HepG2 (cell line): Measurements from ENCODE around the gene ZNF146. TPM values are rescaled to one million over a fixed set of nuclear protein-coding genes. Genes with fewer than 3 reads are reported as not detected.

Experiments
- ATAC-seq: fragments of 200-7000 bp; cut with Tn5 transposase; 3 replicates; pipeline ENCODE4 v1.9.1; 2020; ENCODE audit warnings: mild to moderate bottlenecking, moderate library complexity
- BruUV-seq: library from RNA; stranded (reverse); fragments of 400-500 nt; replicated peaks from 2 replicates; lab custom pipeline; 2021; lab: Mats Ljungman, UMichigan
- CTCF ChIA-PET: fragments of 300-600 bp; formaldehyde crosslinking; extraction: SDS; loops from one replicate; lab custom pipeline; 2021; ENCODE audit warnings: low total read pairs, inconsistent platforms, low intra/inter-chr PET ratio; lab: Yijun Ruan, JAX
- POLR2A ChIA-PET: fragments of 350-600 bp; sonication (Branson Sonifier 250); formaldehyde crosslinking; loops from one replicate; lab custom pipeline; 2020; ENCODE audit warnings: antibody characterized with exemption, inconsistent platforms; lab: Yijun Ruan, JAX
- DNase-seq: peaks from one replicate; pipeline ENCODE4 v3.0.0-alpha.2; 2015; ENCODE audit warnings: low spot score
- FAIRE-seq: peaks from 3 replicates; lab custom pipeline; 2011; peaks lifted over from hg19 to GRCh38; lab: Jason Lieb, UNC
- H2AFZ ChIP-seq: one replicate; pipeline ENCODE4 v1.6.1; 2011; ENCODE audit warnings: low read length, inconsistent platforms
- H3K27ac ChIP-seq: fragments of 300-600 bp; 3 replicates; pipeline ENCODE4 v1.8.0; 2011; ENCODE audit warnings: mixed run types, mild to moderate bottlenecking, mixed read lengths, low read length, inconsistent platforms; ENCODE audit not compliant: insufficient read depth; ENCODE audit errors: extremely low read length
- H3K27me3 ChIP-seq, 2 experiments: fragments of 200-600 bp in 1 of 2; 2 replicates in 1 of 2; 3 replicates in 1 of 2; pipeline versions ENCODE4 v1.6.0 to v1.8.0; 2011; ENCODE audit warnings: low read length in 2 of 2, mild to moderate bottlenecking in 2 of 2, moderate library complexity in 2 of 2, inconsistent platforms in 1 of 2; ENCODE audit not compliant: insufficient read depth in 2 of 2, control insufficient read depth in 1 of 2
- H3K36me3 ChIP-seq, 2 experiments: fragments of 200-600 bp in 1 of 2; replicated peaks in 1 of 2; 2 replicates in 1 of 2; 3 replicates in 1 of 2; pipeline versions ENCODE4 v1.5.1 to v1.8.0; 2011; ENCODE audit warnings: low read length in 2 of 2, inconsistent platforms in 1 of 2; ENCODE audit not compliant: insufficient read depth in 2 of 2, control insufficient read depth in 1 of 2
- H3K4me1 ChIP-seq: 2 replicates; pipeline ENCODE4 v1.5.1; 2012; ENCODE audit warnings: low read length, inconsistent platforms; ENCODE audit not compliant: insufficient read depth
- H3K4me2 ChIP-seq: 2 replicates; pipeline ENCODE4 v1.6.0; 2011; ENCODE audit warnings: low read depth, low read length, inconsistent platforms
- H3K4me3 ChIP-seq, 3 experiments: fragments of 200-600 bp in 1 of 3; sonication (generic), shearing (Covaris generic) in 1 of 3; replicated peaks in 1 of 3; 2 replicates each; pipeline ENCODE4 v1.5.1; 2011 to 2016; ENCODE audit warnings: low read length in 3 of 3, inconsistent platforms in 2 of 3, low read depth in 2 of 3, mild to moderate bottlenecking in 2 of 3, control low read depth in 1 of 3, mixed read lengths in 1 of 3; ENCODE audit not compliant: insufficient read depth in 1 of 3
- H3K79me2 ChIP-seq: one replicate; pipeline ENCODE4 v1.6.1; 2011; ENCODE audit warnings: low read length, inconsistent platforms; ENCODE audit not compliant: insufficient read depth
- H3K9ac ChIP-seq: 2 replicates; pipeline ENCODE4 v1.6.0; 2011; ENCODE audit warnings: mild to moderate bottlenecking, low read depth, low read length, inconsistent platforms; ENCODE audit not compliant: insufficient read depth
- H3K9me3 ChIP-seq: 2 replicates; pipeline ENCODE4 v1.5.1; 2012; ENCODE audit warnings: mild to moderate bottlenecking, low read length
- H4K20me1 ChIP-seq: 2 replicates; pipeline ENCODE4 v1.6.0; 2011; ENCODE audit warnings: inconsistent platforms, mild to moderate bottlenecking, low read length, moderate library complexity; ENCODE audit not compliant: insufficient read depth
- CHCHD3 ChIP-seq: sonication (generic); formaldehyde crosslinking; IDR thresholded peaks from 2 replicates; pipeline ENCODE4 v1.8.0; 2022; ENCODE audit warnings: mild to moderate bottlenecking, missing genetic modification reagents, moderate library complexity
- DBP ChIP-seq: sonication (generic); formaldehyde crosslinking; IDR thresholded peaks from 2 replicates; pipeline ENCODE4 v1.4.0; 2020; ENCODE audit warnings: missing genetic modification reagents; ENCODE audit errors: not compliant biosample characterization
- EEA1 ChIP-seq: sonication (generic); formaldehyde crosslinking; IDR thresholded peaks from 2 replicates; pipeline ENCODE4 v1.5.1; 2020; ENCODE audit warnings: mild to moderate bottlenecking, missing genetic modification reagents, borderline replicate concordance
- ELF4 ChIP-seq: sonication (generic); formaldehyde crosslinking; IDR thresholded peaks from 2 replicates; pipeline ENCODE4 v1.5.0; 2020; ENCODE audit warnings: missing genetic modification reagents, mild to moderate bottlenecking, moderate library complexity, borderline replicate concordance
- IRF9 ChIP-seq: sonication (generic); formaldehyde crosslinking; IDR thresholded peaks from 2 replicates; pipeline ENCODE4 v1.8.0; 2022; ENCODE audit warnings: missing genetic modification reagents, mild to moderate bottlenecking, borderline replicate concordance
- MIXL1 ChIP-seq: IDR thresholded peaks from 2 replicates; pipeline ENCODE4 v1.6.1; 2016
- SATB2 ChIP-seq: sonication (generic); formaldehyde crosslinking; IDR thresholded peaks from 2 replicates; pipeline ENCODE4 v1.5.0; 2020; ENCODE audit warnings: missing genetic modification reagents
- TBP ChIP-seq: sonication (generic); formaldehyde crosslinking; IDR thresholded peaks from 2 replicates; pipeline ENCODE4 v1.5.0; 2020; ENCODE audit warnings: missing genetic modification reagents
- THYN1 ChIP-seq: sonication (generic); formaldehyde crosslinking; IDR thresholded peaks from 2 replicates; pipeline ENCODE4 v1.8.1; 2023; ENCODE audit warnings: low read depth, mild to moderate bottlenecking, moderate library complexity, missing genetic modification reagents, borderline replicate concordance
- ZFP36L2 ChIP-seq: sonication (generic); formaldehyde crosslinking; IDR thresholded peaks from 2 replicates; pipeline ENCODE4 v1.4.0; 2020; ENCODE audit warnings: missing genetic modification reagents
- ZNF501 ChIP-seq: sonication (generic); formaldehyde crosslinking; IDR thresholded peaks from 2 replicates; pipeline ENCODE4 v1.5.1; 2020; ENCODE audit warnings: mild to moderate bottlenecking, moderate library complexity, missing genetic modification reagents
- ZNF749 ChIP-seq: sonication (generic); formaldehyde crosslinking; IDR thresholded peaks from 2 replicates; pipeline ENCODE4 v1.8.0; 2022; ENCODE audit warnings: mild to moderate bottlenecking, missing genetic modification reagents, moderate library complexity, borderline replicate concordance
- ZNF766 ChIP-seq: sonication (generic); formaldehyde crosslinking; IDR thresholded peaks from 2 replicates; pipeline ENCODE4 v1.5.0; 2020; ENCODE audit warnings: missing genetic modification reagents, borderline replicate concordance
- ZNF770 ChIP-seq: sonication (generic); formaldehyde crosslinking; IDR thresholded peaks from 2 replicates; pipeline ENCODE4 v1.5.0; 2020; ENCODE audit warnings: mild to moderate bottlenecking, missing genetic modification reagents
- ZZZ3 ChIP-seq: sonication (generic); formaldehyde crosslinking; IDR thresholded peaks from 2 replicates; pipeline ENCODE4 v1.4.0; 2020; ENCODE audit warnings: missing genetic modification reagents, mild to moderate bottlenecking, borderline replicate concordance
- WGBS: methylation state at CpG from one replicate; pipeline ENCODE4 v1.1.6; 2017; ENCODE audit warnings: low lambda C conversion rate; 5-methylcytosine and 5-hydroxymethylcytosine counted together
- in situ Hi-C: cut with HindIII; loops from 2 replicates; pipeline ENCODE4 v1.10.0; 2017; ENCODE audit warnings: low pct_unique_long_range_greater_than_20kb; ENCODE audit not compliant: extremely low pct_ligation_motif_present
- intact Hi-C: fragments of 100-400 bp; cut with micrococcal nuclease; formaldehyde crosslinking; loops from one replicate; pipeline ENCODE4 v1.10.0; 2022; ENCODE audit not compliant: unreplicated experiment
- polyA plus RNA-seq, 8 experiments: library from polyadenylated mRNA; depleted of rRNA in 3 of 8; stranded (reverse) in 7 of 8; unstranded in 1 of 8; fragments of >200 nt; fragmentation: Illumina TruSeq in 4 of 8; extraction: Trizol in 4 of 8; gene quantifications; 2 replicates each; pipeline versions ENCODE4 v1.2.1 to v1.2.3, GENCODE V29; 2011 to 2016; ENCODE audit warnings: low read depth in 4 of 8, missing spikeins in 1 of 8, mixed read lengths in 1 of 8; ENCODE audit not compliant: insufficient read depth in 1 of 8
- total RNA-seq, 5 experiments: library from RNA; depleted of rRNA; stranded (reverse); fragments of >200 nt; fragmentation: Illumina TruSeq; extraction: Trizol; gene quantifications; 2 replicates each; pipeline ENCODE4 v1.2.3, GENCODE V29; 2016; ENCODE audit warnings: low read depth in 1 of 5

Gene ZNF146
- total and polyA plus RNA-seq, 2 of the 13 experiments (the other 11 are each of a cell fraction or from before 2014, with no cell fraction given) = 28.4 to 52.7 TPM

- no peak overlapping the region for H3K4me2 ChIP-seq
- no peaks in the 10 kb centered on the region for H3K27me3 ChIP-seq
- ATAC-seq = no peak
- H3K9ac ChIP-seq = no peak overlapping the region
- BruUV-seq = no TSS peak
- intact Hi-C loops = no loop called here
- CTCF ChIA-PET = no interaction called here
- TF ChIP-seq IRF9 (CRISPR knock-in tag) (no peak), TBP (CRISPR knock-in tag) (no peak), ZFP36L2 (CRISPR knock-in tag) (no peak)
- TF ChIP-seq, all 625 proteins: peak for 0
- Histone ChIP-seq H4K20me1 (no peaks in the 10 kb centered on the region), H2AFZ (no peak overlapping the region), H3K36me3 (peaks cover 21 to 55% of the 10 kb centered on the region in 2 experiments), H3K9me3 (peaks cover 9% of the 10 kb centered on the region; the same call in 1 of the 2 replicates), H3K4me1 (no peaks in the 10 kb centered on the region), H3K4me3 (no peak overlapping the region), H3K79me2 (no peaks in the 10 kb centered on the region), H3K27ac (no peak overlapping the region)
- POLR2A ChIA-PET = no interaction called here
- in situ Hi-C loops = no loop called here
- no peak for FAIRE-seq
- 98% methylated on average over 6 of the region's 6 CpGs for WGBS
- no peak for DNase-seq
Observed at GRCh38 chr19:36236304-36236945, 21.5 kb downstream of the ZNF146 start.

- no peak for ATAC-seq
- Histone ChIP-seq H3K79me2 (no peaks in the 10 kb centered on the region), H3K27ac (no peak overlapping the region), H3K9me3 (peaks cover 9% of the 10 kb centered on the region; the same call in 1 of the 2 replicates), H3K36me3 (peaks cover 18 to 51% of the 10 kb centered on the region in 2 experiments), H3K9ac (no peak overlapping the region), H4K20me1 (no peaks in the 10 kb centered on the region), H2AFZ (no peak overlapping the region), H3K4me2 (no peak overlapping the region), H3K4me1 (no peaks in the 10 kb centered on the region), H3K27me3 (no peaks in the 10 kb centered on the region), H3K4me3 (no peak overlapping the region)
- ChIA-PET CTCF (no interaction called here), POLR2A (no interaction called here)
- BruUV-seq = no TSS peak
- no peak for DNase-seq
- 96% methylated on average over 3 of the region's 3 CpGs for WGBS
- no peak for FAIRE-seq
- in situ Hi-C loops (no loop called here), intact Hi-C loops (no loop called here)
- TF ChIP-seq CHCHD3 (CRISPR knock-in tag) = no peak
- no peak for TF ChIP-seq ZNF749
- TF ChIP-seq ZNF501 = no peak
- no peak for TF ChIP-seq ZNF770 (CRISPR knock-in tag)
- no peak for TF ChIP-seq EEA1 (CRISPR knock-in tag)
- no peak for TF ChIP-seq THYN1 (CRISPR knock-in tag)
- no peak for TF ChIP-seq DBP
- TF ChIP-seq MIXL1 (CRISPR knock-in tag) = no peak
- no peak for TF ChIP-seq ZNF766
- no peak for TF ChIP-seq ELF4 (CRISPR knock-in tag)
- TF ChIP-seq ZZZ3 = no peak
- TF ChIP-seq SATB2 = no peak
Observed at GRCh38 chr19:36236946-36237310, 22.0 kb downstream of the ZNF146 start.
